HepG2 (cell line): ENCODE data around the gene YIF1A. TPM values are rescaled to one million over a fixed set of nuclear protein-coding genes. Genes with fewer than 3 reads are reported as not detected.
A peak's percentile ranks its signal among the peaks of the same experiment; 100 is the strongest.

ENCODE experiments used
- ETV5 ChIP-seq: IDR thresholded peaks from 2 replicates; pipeline ENCODE4 v1.6.1; 2018; ENCODE audit warnings: missing biosample characterization, missing genetic modification reagents, inconsistent platforms, borderline replicate concordance
- FOXP1 ChIP-seq, 2 experiments: fragments of 450-650 bp in 1 of 2; IDR thresholded peaks; 2 replicates each; pipeline ENCODE4 v1.6.1; 2017 to 2018; ENCODE audit warnings: antibody characterized with exemption in 1 of 2
- HNRNPL ChIP-seq: fragments of 200-400 bp; formaldehyde crosslinking; IDR thresholded peaks from 2 replicates; pipeline ENCODE4 v1.6.1; 2017; ENCODE audit warnings: mild to moderate bottlenecking, low read depth, low read length
- RARG ChIP-seq: sonication (generic); formaldehyde crosslinking; IDR thresholded peaks from 2 replicates; pipeline ENCODE4 v1.4.0; 2020; ENCODE audit warnings: low read depth, mild to moderate bottlenecking, missing genetic modification reagents
- RORA ChIP-seq: sonication (generic); formaldehyde crosslinking; IDR thresholded peaks from 2 replicates; pipeline ENCODE4 v1.5.0; 2020; ENCODE audit warnings: mild to moderate bottlenecking, missing genetic modification reagents, moderate library complexity
- TBL1XR1 ChIP-seq: fragments of 150-350 bp; IDR thresholded peaks from 2 replicates; pipeline ENCODE4 v1.6.1; 2014; ENCODE audit warnings: borderline replicate concordance, low read length; ENCODE audit not compliant: partially characterized antibody
- ZNF263 ChIP-seq: sonication (generic); formaldehyde crosslinking; IDR thresholded peaks from 2 replicates; pipeline ENCODE4 v1.4.0; 2020; ENCODE audit warnings: missing genetic modification reagents
- ZNF343 ChIP-seq: sonication (generic); formaldehyde crosslinking; IDR thresholded peaks from 2 replicates; pipeline ENCODE4 v1.4.0; 2020; ENCODE audit warnings: mild to moderate bottlenecking, missing genetic modification reagents
- ZNF460 ChIP-seq: sonication (generic); formaldehyde crosslinking; IDR thresholded peaks from 2 replicates; pipeline ENCODE4 v1.5.1; 2020; ENCODE audit warnings: missing genetic modification reagents, mild to moderate bottlenecking, borderline replicate concordance
- ZNF724P ChIP-seq: sonication (generic); formaldehyde crosslinking; IDR thresholded peaks from 2 replicates; pipeline ENCODE4 v1.8.0; 2022; ENCODE audit warnings: missing genetic modification reagents, borderline replicate concordance
- ZNF776 ChIP-seq: sonication (generic); formaldehyde crosslinking; IDR thresholded peaks from 2 replicates; pipeline ENCODE4 v1.4.0; 2020; ENCODE audit warnings: mild to moderate bottlenecking, missing genetic modification reagents
- polyA plus RNA-seq, 8 experiments: library from polyadenylated mRNA; depleted of rRNA in 3 of 8; stranded (reverse) in 7 of 8; unstranded in 1 of 8; fragments of >200 nt; fragmentation: Illumina TruSeq in 4 of 8; extraction: Trizol in 4 of 8; gene quantifications; 2 replicates each; pipeline versions ENCODE4 v1.2.1 to v1.2.3, GENCODE V29; 2011 to 2016; ENCODE audit warnings: low read depth in 4 of 8, missing spikeins in 1 of 8, mixed read lengths in 1 of 8; ENCODE audit not compliant: insufficient read depth in 1 of 8
- total RNA-seq, 5 experiments: library from RNA; depleted of rRNA; stranded (reverse); fragments of >200 nt; fragmentation: Illumina TruSeq; extraction: Trizol; gene quantifications; 2 replicates each; pipeline ENCODE4 v1.2.3, GENCODE V29; 2016; ENCODE audit warnings: low read depth in 1 of 5
- TF ChIP-seq, protein P1 (sequence below): sonication (generic); formaldehyde crosslinking; conservative IDR thresholded peaks from 2 replicates; pipeline ENCODE4 v1.8.0; 2022; ENCODE audit warnings: low read depth, missing genetic modification reagents
- TF ChIP-seq, protein P2 (sequence below): sonication (generic); formaldehyde crosslinking; IDR thresholded peaks from 2 replicates; pipeline ENCODE4 v1.4.0; 2020; ENCODE audit warnings: missing genetic modification reagents, borderline replicate concordance
- TF ChIP-seq, protein P3 (sequence below): IDR thresholded peaks from 2 replicates; pipeline ENCODE4 v1.6.1; 2016; ENCODE audit warnings: missing biosample characterization, missing genetic modification reagents, low read depth
- TF ChIP-seq, protein P4 (sequence below): sonication (generic); formaldehyde crosslinking; IDR thresholded peaks from 2 replicates; pipeline ENCODE4 v1.8.0; 2022; ENCODE audit warnings: mild to moderate bottlenecking, missing genetic modification reagents, moderate library complexity
- TF ChIP-seq, protein P5 (sequence below): fragments of 450-650 bp; IDR thresholded peaks from 2 replicates; pipeline ENCODE4 v1.6.1; 2017
- TF ChIP-seq, protein P6 (sequence below): sonication (generic); formaldehyde crosslinking; IDR thresholded peaks from 2 replicates; pipeline ENCODE4; 2020; ENCODE audit warnings: missing genetic modification reagents, mild to moderate bottlenecking, borderline replicate concordance

The YIF1A gene
- total and polyA plus RNA-seq, 2 of the 13 experiments (the other 11 are each of a cell fraction or from before 2014, with no cell fraction given) = 133 to 145 TPM

DNA sequence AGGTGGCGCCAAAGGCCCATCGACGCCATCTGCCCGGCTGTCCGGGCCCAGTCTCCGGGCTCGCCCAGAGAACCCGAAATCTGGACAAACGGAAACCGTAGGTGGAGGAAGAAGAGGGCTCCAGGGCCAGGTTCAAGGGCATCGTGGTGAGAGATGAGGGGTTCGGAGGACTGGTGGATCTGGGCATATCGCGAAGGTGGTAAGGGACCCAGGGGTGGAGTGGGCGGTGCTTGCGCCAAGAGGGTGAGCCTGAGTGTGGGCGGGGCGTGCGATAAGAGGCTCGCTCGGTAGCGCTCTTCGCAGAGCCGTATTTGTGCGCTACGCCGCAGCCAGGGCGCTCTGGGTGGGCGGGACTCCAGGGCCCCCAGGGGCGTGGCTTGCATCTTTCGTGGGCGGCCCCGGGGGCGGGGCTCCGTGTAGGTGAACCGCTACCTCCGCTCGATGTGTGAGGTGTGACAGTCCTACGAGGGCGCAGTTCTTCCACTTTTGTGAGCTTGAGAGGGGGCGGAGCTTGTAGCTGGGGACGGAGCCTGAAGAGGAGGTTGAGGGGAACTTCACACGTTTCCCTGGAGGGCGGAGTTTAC, 23.1 kb upstream of the YIF1A start (continued):
- no peak for TF ChIP-seq ZNF460
- TF ChIP-seq, protein P1, sequence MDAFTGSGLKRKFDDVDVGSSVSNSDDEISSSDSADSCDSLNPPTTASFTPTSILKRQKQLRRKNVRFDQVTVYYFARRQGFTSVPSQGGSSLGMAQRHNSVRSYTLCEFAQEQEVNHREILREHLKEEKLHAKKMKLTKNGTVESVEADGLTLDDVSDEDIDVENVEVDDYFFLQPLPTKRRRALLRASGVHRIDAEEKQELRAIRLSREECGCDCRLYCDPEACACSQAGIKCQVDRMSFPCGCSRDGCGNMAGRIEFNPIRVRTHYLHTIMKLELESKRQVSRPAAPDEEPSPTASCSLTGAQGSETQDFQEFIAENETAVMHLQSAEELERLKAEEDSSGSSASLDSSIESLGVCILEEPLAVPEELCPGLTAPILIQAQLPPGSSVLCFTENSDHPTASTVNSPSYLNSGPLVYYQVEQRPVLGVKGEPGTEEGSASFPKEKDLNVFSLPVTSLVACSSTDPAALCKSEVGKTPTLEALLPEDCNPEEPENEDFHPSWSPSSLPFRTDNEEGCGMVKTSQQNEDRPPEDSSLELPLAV = no peak
- peak; percentile 70 for TF ChIP-seq ZNF263
- TF ChIP-seq, protein P2, sequence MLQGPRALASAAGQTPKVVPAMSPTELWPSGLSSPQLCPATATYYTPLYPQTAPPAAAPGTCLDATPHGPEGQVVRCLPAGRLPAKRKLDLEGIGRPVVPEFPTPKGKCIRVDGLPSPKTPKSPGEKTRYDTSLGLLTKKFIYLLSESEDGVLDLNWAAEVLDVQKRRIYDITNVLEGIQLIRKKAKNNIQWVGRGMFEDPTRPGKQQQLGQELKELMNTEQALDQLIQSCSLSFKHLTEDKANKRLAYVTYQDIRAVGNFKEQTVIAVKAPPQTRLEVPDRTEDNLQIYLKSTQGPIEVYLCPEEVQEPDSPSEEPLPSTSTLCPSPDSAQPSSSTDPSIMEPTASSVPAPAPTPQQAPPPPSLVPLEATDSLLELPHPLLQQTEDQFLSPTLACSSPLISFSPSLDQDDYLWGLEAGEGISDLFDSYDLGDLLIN = no peak
- TF ChIP-seq, protein P3, sequence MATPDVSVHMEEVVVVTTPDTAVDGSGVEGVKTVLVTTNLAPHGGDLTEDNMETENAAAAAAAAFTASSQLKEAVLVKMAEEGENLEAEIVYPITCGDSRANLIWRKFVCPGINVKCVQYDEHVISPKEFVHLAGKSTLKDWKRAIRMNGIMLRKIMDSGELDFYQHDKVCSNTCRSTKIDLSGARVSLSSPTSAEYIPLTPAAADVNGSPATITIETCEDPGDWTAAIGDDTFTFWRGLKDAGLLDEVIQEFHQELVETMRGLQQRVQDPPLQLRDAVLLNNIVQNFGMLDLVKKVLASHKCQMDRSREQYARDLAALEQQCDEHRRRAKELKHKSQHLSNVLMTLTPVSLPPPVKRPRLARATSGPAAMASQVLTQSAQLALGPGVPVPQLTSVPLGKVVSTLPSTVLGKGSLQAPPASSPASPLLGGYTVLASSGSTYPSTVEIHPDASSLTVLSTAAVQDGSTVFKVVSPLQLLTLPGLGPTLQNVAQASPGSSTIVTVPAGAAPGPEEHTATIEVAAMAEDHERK = no peak
- TF ChIP-seq RARG (CRISPR knock-in tag) = peak; percentile 65; the same call in 1 of the 2 replicates
- no peak for TF ChIP-seq RORA
- TF ChIP-seq, protein P4, sequence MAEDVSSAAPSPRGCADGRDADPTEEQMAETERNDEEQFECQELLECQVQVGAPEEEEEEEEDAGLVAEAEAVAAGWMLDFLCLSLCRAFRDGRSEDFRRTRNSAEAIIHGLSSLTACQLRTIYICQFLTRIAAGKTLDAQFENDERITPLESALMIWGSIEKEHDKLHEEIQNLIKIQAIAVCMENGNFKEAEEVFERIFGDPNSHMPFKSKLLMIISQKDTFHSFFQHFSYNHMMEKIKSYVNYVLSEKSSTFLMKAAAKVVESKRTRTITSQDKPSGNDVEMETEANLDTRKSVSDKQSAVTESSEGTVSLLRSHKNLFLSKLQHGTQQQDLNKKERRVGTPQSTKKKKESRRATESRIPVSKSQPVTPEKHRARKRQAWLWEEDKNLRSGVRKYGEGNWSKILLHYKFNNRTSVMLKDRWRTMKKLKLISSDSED (CRISPR knock-in tag) = no peak
- TF ChIP-seq ZNF776 = no peak
- no peak for TF ChIP-seq ZNF724P (CRISPR knock-in tag)
- no peak for TF ChIP-seq FOXP1 (IDR thresholded peaks at IDR 0.05)
- no peak for TF ChIP-seq FOXP1 (CRISPR knock-in tag; IDR thresholded peaks at IDR 0.05)
- 0 out of 2 replicates have a peak, but pooled peaks have one; percentile 51 for TF ChIP-seq ZNF343
- 0 out of 2 replicates have a peak, but pooled peaks have one; percentile 68 for TF ChIP-seq HNRNPL
- TF ChIP-seq, protein P5, sequence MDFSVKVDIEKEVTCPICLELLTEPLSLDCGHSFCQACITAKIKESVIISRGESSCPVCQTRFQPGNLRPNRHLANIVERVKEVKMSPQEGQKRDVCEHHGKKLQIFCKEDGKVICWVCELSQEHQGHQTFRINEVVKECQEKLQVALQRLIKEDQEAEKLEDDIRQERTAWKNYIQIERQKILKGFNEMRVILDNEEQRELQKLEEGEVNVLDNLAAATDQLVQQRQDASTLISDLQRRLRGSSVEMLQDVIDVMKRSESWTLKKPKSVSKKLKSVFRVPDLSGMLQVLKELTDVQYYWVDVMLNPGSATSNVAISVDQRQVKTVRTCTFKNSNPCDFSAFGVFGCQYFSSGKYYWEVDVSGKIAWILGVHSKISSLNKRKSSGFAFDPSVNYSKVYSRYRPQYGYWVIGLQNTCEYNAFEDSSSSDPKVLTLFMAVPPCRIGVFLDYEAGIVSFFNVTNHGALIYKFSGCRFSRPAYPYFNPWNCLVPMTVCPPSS = no peak
- TF ChIP-seq, protein P6, sequence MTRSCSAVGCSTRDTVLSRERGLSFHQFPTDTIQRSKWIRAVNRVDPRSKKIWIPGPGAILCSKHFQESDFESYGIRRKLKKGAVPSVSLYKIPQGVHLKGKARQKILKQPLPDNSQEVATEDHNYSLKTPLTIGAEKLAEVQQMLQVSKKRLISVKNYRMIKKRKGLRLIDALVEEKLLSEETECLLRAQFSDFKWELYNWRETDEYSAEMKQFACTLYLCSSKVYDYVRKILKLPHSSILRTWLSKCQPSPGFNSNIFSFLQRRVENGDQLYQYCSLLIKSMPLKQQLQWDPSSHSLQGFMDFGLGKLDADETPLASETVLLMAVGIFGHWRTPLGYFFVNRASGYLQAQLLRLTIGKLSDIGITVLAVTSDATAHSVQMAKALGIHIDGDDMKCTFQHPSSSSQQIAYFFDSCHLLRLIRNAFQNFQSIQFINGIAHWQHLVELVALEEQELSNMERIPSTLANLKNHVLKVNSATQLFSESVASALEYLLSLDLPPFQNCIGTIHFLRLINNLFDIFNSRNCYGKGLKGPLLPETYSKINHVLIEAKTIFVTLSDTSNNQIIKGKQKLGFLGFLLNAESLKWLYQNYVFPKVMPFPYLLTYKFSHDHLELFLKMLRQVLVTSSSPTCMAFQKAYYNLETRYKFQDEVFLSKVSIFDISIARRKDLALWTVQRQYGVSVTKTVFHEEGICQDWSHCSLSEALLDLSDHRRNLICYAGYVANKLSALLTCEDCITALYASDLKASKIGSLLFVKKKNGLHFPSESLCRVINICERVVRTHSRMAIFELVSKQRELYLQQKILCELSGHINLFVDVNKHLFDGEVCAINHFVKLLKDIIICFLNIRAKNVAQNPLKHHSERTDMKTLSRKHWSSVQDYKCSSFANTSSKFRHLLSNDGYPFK (CRISPR knock-in tag) = peak; percentile 85
- peak; percentile 37 for TF ChIP-seq ETV5
- TF ChIP-seq TBL1XR1 = no peak
